GM21786 (cell line): ENCODE data around the gene BACE1.

Source experiments
- ATAC-seq: cut with Tn5 transposase; IDR thresholded peaks from one replicate; pipeline ENCODE4 v1.9.1; 2021; ENCODE audit not compliant: unreplicated experiment

The BACE1 gene

GRCh38 chr11:117309310-117309709, 6.7 kb downstream of the BACE1 start:
- no peak for ATAC-seq

- ATAC-seq, result no peak
These were observed 10.9 kb downstream of the BACE1 start for GRCh38 chr11:117305145-117305544.

- ATAC-seq, result no peak
These were observed 12.3 kb downstream of the BACE1 start for GRCh38 chr11:117303646-117304315.

GRCh38 chr11:117303101-117303500, 13.0 kb downstream of the BACE1 start:
- no peak for ATAC-seq

- no peak for ATAC-seq
These were observed 13.8 kb downstream of the BACE1 start for GRCh38 chr11:117302228-117302627.

- no peak for ATAC-seq
These were observed 15.3 kb downstream of the BACE1 start for GRCh38 chr11:117300773-117301172.

- ATAC-seq, result no peak
These were observed 15.8 kb downstream of the BACE1 start for GRCh38 chr11:117300283-117300663.

- ATAC-seq, result no peak
These were observed 16.4 kb downstream of the BACE1 start for GRCh38 chr11:117299351-117300282.

- ATAC-seq, result no peak
These were observed 17.9 kb downstream of the BACE1 start for GRCh38 chr11:117298195-117298594.

- no peak for ATAC-seq
These were observed 19.2 kb downstream of the BACE1 start for GRCh38 chr11:117296881-117297280.

- no peak for ATAC-seq
These were observed 20.5 kb downstream of the BACE1 start for GRCh38 chr11:117295438-117296137.

- ATAC-seq, result no peak
These were observed 23.4 kb downstream of the BACE1 start for GRCh38 chr11:117292616-117293015.

- ATAC-seq, result no peak
These were observed 25.2 kb downstream of the BACE1 start, which contains the start of gene BACE1-AS for GRCh38 chr11:117290809-117291396. Gene BACE1-AS (plus strand): TSS chr11:117291346.

GRCh38 chr11:117289795-117290194, 26.3 kb downstream of the BACE1 start:
- no peak for ATAC-seq

GRCh38 chr11:117287668-117288067, 28.4 kb downstream of the BACE1 start:
- ATAC-seq, result no peak

- ATAC-seq, result no peak
These were observed 29.5 kb downstream of the BACE1 start for GRCh38 chr11:117286588-117286987.

- ATAC-seq, result no peak
These were observed 32.0 kb downstream of the BACE1 start for GRCh38 chr11:117284053-117284452.

- ATAC-seq, result no peak
These were observed 33.1 kb downstream of the BACE1 start for GRCh38 chr11:117282956-117283355.

- ATAC-seq, result no peak
These were observed 34.2 kb downstream of the BACE1 start for GRCh38 chr11:117281869-117282268.

- no peak for ATAC-seq
These were observed 34.9 kb downstream of the BACE1 start for GRCh38 chr11:117281159-117281558.

- ATAC-seq, result no peak
These were observed 36.2 kb downstream of the BACE1 start for GRCh38 chr11:117279711-117280376.
